B cell (primary cell): ENCODE results near the gene SULT1A2. TPM values are rescaled to one million over a fixed set of nuclear protein-coding genes. Genes with fewer than 3 reads are reported as not detected.
"Not testable (repeated sequence)": the region's sequence is repeated elsewhere in the genome, so short reads cannot be mapped to it uniquely, and the experiment has no call there.

Source experiments
- ATAC-seq: fragments of 200-7000 bp; cut with Tn5 transposase; one replicate; pipeline ENCODE4 v1.10.0; 2021; ENCODE audit warnings: low read depth, mild to moderate bottlenecking, moderate number of reproducible peaks, moderate library complexity
- CTCF ChIA-PET: fragments of 350-600 bp; sonication (Branson Sonifier 250); formaldehyde crosslinking; loops from one replicate; lab custom pipeline; 2021; ENCODE audit warnings: antibody characterized with exemption, inconsistent platforms; lab: Charles Lee
- POLR2A ChIA-PET: fragments of 350-600 bp; sonication (Branson Sonifier 250); formaldehyde crosslinking; loops from one replicate; lab custom pipeline; 2021; ENCODE audit warnings: antibody characterized with exemption; lab: Charles Lee
- DNase-seq: peaks from one replicate; pipeline ENCODE4 v3.0.0; 2013
- H2AFZ ChIP-seq: 2 replicates; pipeline ENCODE4 v1.6.1; 2012; ENCODE audit warnings: mild to moderate bottlenecking, low read depth, low read length; ENCODE audit not compliant: insufficient read depth, poor library complexity, severe bottlenecking
- H3K27ac ChIP-seq, 2 donors: 1 replicate in 1 of 2; 2 replicates in 1 of 2; pipeline ENCODE4 v1.5.1; 2012 to 2013; ENCODE audit warnings: low read length in 2 of 2, mild to moderate bottlenecking in 2 of 2, moderate library complexity in 1 of 2
- H3K27me3 ChIP-seq, 4 experiments: fragments of 200-600 bp in 1 of 4; sonication (generic) in 1 of 4; replicated peaks in 1 of 4; 1 replicate in 2 of 4; 2 replicates in 2 of 4; pipeline versions ENCODE4 v1.6.1 to v1.7.0; 2013 to 2016; ENCODE audit warnings: low read length in 3 of 4, mild to moderate bottlenecking in 2 of 4, mixed read lengths in 1 of 4, moderate library complexity in 1 of 4; ENCODE audit not compliant: insufficient read depth in 4 of 4, control insufficient read depth in 3 of 4; ENCODE audit errors: control extremely low read depth in 1 of 4
- H3K36me3 ChIP-seq, 2 experiments: replicated peaks in 1 of 2; 1 replicate in 1 of 2; 2 replicates in 1 of 2; pipeline versions ENCODE4 v1.6.1 to v1.7.1; 2013; ENCODE audit warnings: low read length in 1 of 2; ENCODE audit not compliant: insufficient read depth in 2 of 2, control insufficient read depth in 1 of 2; ENCODE audit errors: control extremely low read depth in 1 of 2, extremely low read depth in 1 of 2
- H3K4me1 ChIP-seq, 2 donors: fragments of 200-600 bp in 1 of 2; sonication (generic) in 1 of 2; 1 replicate in 1 of 2; 2 replicates in 1 of 2; pipeline versions ENCODE4 v1.5.1 to v1.6.1; 2013 to 2017; ENCODE audit warnings: low read length in 2 of 2; ENCODE audit not compliant: control insufficient read depth in 2 of 2, insufficient read depth in 2 of 2
- H3K4me2 ChIP-seq: replicated peaks from 2 replicates; pipeline ENCODE3; 2012; ENCODE audit warnings: mild to moderate bottlenecking, low read depth, low read length; ENCODE audit not compliant: poor library complexity, severe bottlenecking
- H3K4me3 ChIP-seq, 5 experiments: fragments of 200-600 bp in 1 of 5; sonication (generic) in 1 of 5; 1 replicate in 3 of 5; 2 replicates in 2 of 5; pipeline versions ENCODE4 v1.5.1 to v1.7.0; 2011 to 2016; ENCODE audit warnings: low read length in 4 of 5, mild to moderate bottlenecking in 4 of 5, low read depth in 2 of 5, control low read depth in 1 of 5, moderate library complexity in 1 of 5; ENCODE audit not compliant: insufficient read depth in 1 of 5; ENCODE audit errors: control extremely low read depth in 1 of 5, extremely low read depth in 1 of 5
- H3K79me2 ChIP-seq: fragments of 200-600 bp; sonication (generic); one replicate; pipeline ENCODE4 v1.6.0; 2016; ENCODE audit warnings: low read length; ENCODE audit not compliant: control insufficient read depth, insufficient read depth
- H3K9ac ChIP-seq: fragments of 200-600 bp; sonication (generic); 2 replicates; pipeline ENCODE4 v1.6.1; 2017; ENCODE audit warnings: mild to moderate bottlenecking, low read length, moderate library complexity
- H3K9me3 ChIP-seq, 3 donors: one replicate each; pipeline versions ENCODE4 v1.6.1 to v1.7.1; 2013; ENCODE audit warnings: low read length in 2 of 3; ENCODE audit not compliant: control insufficient read depth in 2 of 3, insufficient read depth in 1 of 3; ENCODE audit errors: control extremely low read depth in 1 of 3
- H4K20me1 ChIP-seq: 2 replicates; pipeline ENCODE4 v1.6.0; 2012; ENCODE audit warnings: mild to moderate bottlenecking, low read length; ENCODE audit not compliant: insufficient read depth, control insufficient read depth, poor library complexity, severe bottlenecking
- H3K27ac Mint-ChIP-seq: one replicate; pipeline ENCODE4 v1.8.0; 2021; ENCODE audit warnings: mixed read lengths
- H3K27me3 Mint-ChIP-seq: one replicate; pipeline ENCODE4 v1.8.0; 2021; ENCODE audit warnings: mixed read lengths
- H3K4me1 Mint-ChIP-seq: one replicate; pipeline ENCODE4 v1.8.0; 2021; ENCODE audit warnings: mixed read lengths
- H3K4me3 Mint-ChIP-seq: one replicate; pipeline ENCODE4 v1.8.0; 2021; ENCODE audit warnings: mixed read lengths
- H3K9me3 Mint-ChIP-seq: one replicate; pipeline ENCODE4 v1.8.0; 2022; ENCODE audit warnings: mixed read lengths; ENCODE audit not compliant: insufficient read depth
- CTCF ChIP-seq: fragments of 200-600 bp; IDR thresholded peaks from one replicate; pipeline ENCODE4 v1.8.0; 2022; ENCODE audit warnings: antibody characterized with exemption, mild to moderate bottlenecking
- EZH2 ChIP-seq: IDR thresholded peaks from 2 replicates; pipeline ENCODE4 v1.6.1; 2012; ENCODE audit warnings: borderline replicate concordance, low read depth, mild to moderate bottlenecking, moderate library complexity, low read length; ENCODE audit not compliant: insufficient read depth, poor library complexity, severe bottlenecking
- WGBS: methylation state at CpG from one replicate; pipeline ENCODE4 v1.1.5; 2013; ENCODE audit warnings: missing lambda C conversion rate; ENCODE audit not compliant: insufficient coverage; 5-methylcytosine and 5-hydroxymethylcytosine counted together
- intact Hi-C: fragments of 100-400 bp; cut with micrococcal nuclease; formaldehyde crosslinking; loops from one replicate; pipeline ENCODE4 v1.10.0; 2022
- polyA minus RNA-seq: library from RNA; depleted of rRNA, polyadenylated mRNA; stranded (reverse); fragments of >200 nt; gene quantifications from 2 replicates; pipeline ENCODE4 v1.2.3, GENCODE V29; 2012
- polyA plus RNA-seq: library from polyadenylated mRNA; depleted of rRNA; stranded (reverse); fragments of >200 nt; gene quantifications from 2 replicates; pipeline ENCODE4 v1.2.3, GENCODE V29; 2012
- total RNA-seq, 2 donors: library from RNA; stranded (reverse); fragments of 120-200 nt in 1 of 2; gene quantifications; 1 replicate in 1 of 2; 2 replicates in 1 of 2; pipeline versions ENCODE4 v1.2.3 to v1.2.4, GENCODE V29; 2013 to 2022

The SULT1A2 gene
- total RNA-seq (0.32 and 0.36 TPM in 2 replicates), polyA plus RNA-seq (0.29 TPM in 1 of 2 replicates, not detected in the other), polyA minus RNA-seq (not detected in 2 replicates)
- total RNA-seq (2013): 0.09 TPM

GRCh38 chr16:28596840-28597691 lies at the start of gene SULT1A2:
TSS of gene SULT1A2 (minus strand) at chr16:28597050. CDS start at chr16:28595930, 1,120 bp downstream.
- Mint-ChIP-seq H3K27ac (no peak within 1 kb of the TSS), H3K9me3 (no peaks in the 10 kb centered on the region), H3K4me1 (peaks cover 2% of the 10 kb centered on the region), H3K4me3 (no peak within 1 kb of the TSS), H3K27me3 (no peaks in the 10 kb centered on the region)
- no peak for DNase-seq
- H3K27ac ChIP-seq: no peak within 1 kb of the TSS
- 72% methylated on average over 9 of the region's 11 CpGs for WGBS
- CTCF ChIA-PET: no interaction called here
- H3K79me2 ChIP-seq: no peaks in the 10 kb centered on the region
- no peaks in the 10 kb centered on the region for H4K20me1 ChIP-seq
- no peak within 1 kb of the TSS for H3K9ac ChIP-seq
- no peaks in the 10 kb centered on the region for H3K27me3 ChIP-seq
- intact Hi-C loops: no loop called here
- no peaks in the 10 kb centered on the region for H3K4me1 ChIP-seq
- H3K9me3 ChIP-seq: no peaks in the 10 kb centered on the region
- H3K4me2 ChIP-seq: no peak within 1 kb of the TSS
- POLR2A ChIA-PET: no interaction called here
- H3K36me3 ChIP-seq: no peaks in the 10 kb centered on the region
- no peak for ATAC-seq
- TF ChIP-seq CTCF (no peak), EZH2 (no peak)
- no peak within 1 kb of the TSS for H2AFZ ChIP-seq
- H3K4me3 ChIP-seq: no peak within 1 kb of the TSS

DNA sequence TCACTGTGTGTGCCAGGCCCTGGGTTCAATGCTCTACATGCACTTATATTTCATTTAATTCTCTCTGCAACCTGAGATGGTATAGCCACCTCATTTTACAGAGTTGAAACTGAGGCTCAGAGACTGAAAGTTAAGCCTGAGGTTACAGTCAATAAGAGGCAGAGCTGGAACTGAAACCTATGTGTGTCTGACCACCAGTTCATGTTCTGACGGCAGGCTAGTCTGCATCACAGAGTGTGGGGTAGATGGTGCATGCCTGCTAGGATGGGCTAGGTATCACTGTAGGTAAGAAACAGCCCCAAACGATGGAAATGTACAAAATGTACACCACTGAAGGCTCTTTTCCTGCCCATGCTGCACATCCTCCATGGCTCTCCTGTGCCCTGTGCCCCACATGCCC lies 43.1 kb upstream of the SULT1A2 start:
- H3K4me3 Mint-ChIP-seq, DNase-seq, H4K20me1 ChIP-seq, CTCF ChIA-PET, ATAC-seq, H3K9ac ChIP-seq, H3K79me2 ChIP-seq, H3K4me1 Mint-ChIP-seq, H3K27ac Mint-ChIP-seq, H2AFZ ChIP-seq, POLR2A ChIA-PET, H3K9me3 Mint-ChIP-seq, H3K27me3 Mint-ChIP-seq, H3K4me2 ChIP-seq, H3K9me3 ChIP-seq, H3K4me1 ChIP-seq, H3K36me3 ChIP-seq, H3K4me3 ChIP-seq, H3K27me3 ChIP-seq, H3K27ac ChIP-seq, intact Hi-C loops: not testable (repeated sequence)
- no CpG with 5 or more reads among the region's 2 CpGs for WGBS

DNA sequence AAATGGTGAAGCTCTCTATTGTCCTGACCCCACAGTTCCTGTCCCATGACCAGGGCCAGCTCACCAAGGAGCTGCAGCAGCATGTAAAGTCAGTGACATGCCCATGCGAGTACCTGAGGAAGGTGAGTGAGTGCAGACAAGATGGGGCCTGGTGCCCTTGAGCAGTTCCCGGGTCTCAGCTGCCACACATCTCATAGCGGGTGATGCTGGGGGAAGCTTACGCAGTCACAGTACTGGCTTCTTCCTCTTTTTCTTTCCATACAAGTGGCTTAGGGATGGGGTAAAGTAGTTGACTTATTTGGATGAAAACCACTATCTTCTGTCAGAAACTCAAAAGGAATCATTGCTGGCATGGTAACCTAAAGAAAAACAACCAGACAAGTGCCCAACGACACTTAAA lies 41.5 kb upstream of the SULT1A2 start:
- H3K4me1 Mint-ChIP-seq, intact Hi-C loops, H3K9ac ChIP-seq, H3K4me3 Mint-ChIP-seq, H3K27me3 Mint-ChIP-seq, ATAC-seq, DNase-seq, H3K36me3 ChIP-seq, H3K4me1 ChIP-seq, H2AFZ ChIP-seq, H3K4me3 ChIP-seq, H3K27me3 ChIP-seq, H4K20me1 ChIP-seq, H3K27ac ChIP-seq, H3K79me2 ChIP-seq, H3K4me2 ChIP-seq, H3K9me3 Mint-ChIP-seq, H3K27ac Mint-ChIP-seq, CTCF ChIA-PET, POLR2A ChIA-PET, H3K9me3 ChIP-seq: not testable (repeated sequence)
- no CpG with 5 or more reads among the region's 5 CpGs for WGBS
